Measurements from ENCODE around the gene CACNA1F.

- TF ChIP-seq TAF1 (IDR thresholded peaks at IDR 0.05; ENCODE audit: low read depth, low read length) (no peak), POLR2AphosphoS5 (IDR thresholded peaks at IDR 0.05; ENCODE audit: low read depth, low read length) (no peak)
Measured at GRCh38 chrX:49249071-49249470, 15.9 kb upstream of the CACNA1F start.

Data from GM12891 (cell line).